Nephron (organoid): ENCODE measurements around the gene ALPK3.
A peak's percentile ranks its signal among the peaks of the same experiment; 100 is the strongest.

ENCODE experiments used
- H3K27ac Mint-ChIP-seq, 3 experiments: 2 replicates each; pipeline ENCODE4 v1.8.0; 2020; ENCODE audit warnings: mixed read lengths in 3 of 3, mild to moderate bottlenecking in 2 of 3, moderate library complexity in 1 of 3
- H3K27me3 Mint-ChIP-seq: 2 replicates; pipeline ENCODE4 v1.8.0; 2021; ENCODE audit warnings: low read depth, mild to moderate bottlenecking, moderate library complexity, mixed read lengths
- H3K36me3 Mint-ChIP-seq: 2 replicates; pipeline ENCODE4 v1.8.0; 2020; ENCODE audit warnings: low read depth, mixed read lengths
- H3K4me1 Mint-ChIP-seq: 2 replicates; pipeline ENCODE4 v1.8.0; 2020; ENCODE audit warnings: mixed read lengths
- H3K4me3 Mint-ChIP-seq, 3 experiments: 2 replicates each; pipeline ENCODE4 v1.8.0; 2020; ENCODE audit warnings: mild to moderate bottlenecking in 3 of 3, mixed read lengths in 3 of 3, moderate library complexity in 2 of 3
- H3K9me3 Mint-ChIP-seq: 2 replicates; pipeline ENCODE4 v1.8.0; 2020; ENCODE audit warnings: mixed read lengths
- CTCF ChIP-seq, 3 experiments: fragments of 200-600 bp; sonication (generic); IDR thresholded peaks; one replicate each; pipeline ENCODE4 v1.5.0; 2021; ENCODE audit warnings: antibody characterized with exemption in 3 of 3; ENCODE audit not compliant: unreplicated experiment in 3 of 3

ALPK3 gene

GRCh38 chr15:84811828-84812227, 5.3 kb upstream of the ALPK3 start:
- Mint-ChIP-seq H3K27me3 (no peaks in the 10 kb centered on the region), H3K36me3 (peaks cover 14% of the 10 kb centered on the region), H3K4me1 (peaks cover 35% of the 10 kb centered on the region), H3K9me3 (no peaks in the 10 kb centered on the region), H3K4me3 (no peak overlapping the region), H3K27ac (peak overlapping the region in 1 of 3 experiments; percentile 36)
- TF ChIP-seq CTCF (IDR thresholded peaks at IDR 0.05; ENCODE audit: unreplicated experiment in 3 of 3), result no peak

DNA sequence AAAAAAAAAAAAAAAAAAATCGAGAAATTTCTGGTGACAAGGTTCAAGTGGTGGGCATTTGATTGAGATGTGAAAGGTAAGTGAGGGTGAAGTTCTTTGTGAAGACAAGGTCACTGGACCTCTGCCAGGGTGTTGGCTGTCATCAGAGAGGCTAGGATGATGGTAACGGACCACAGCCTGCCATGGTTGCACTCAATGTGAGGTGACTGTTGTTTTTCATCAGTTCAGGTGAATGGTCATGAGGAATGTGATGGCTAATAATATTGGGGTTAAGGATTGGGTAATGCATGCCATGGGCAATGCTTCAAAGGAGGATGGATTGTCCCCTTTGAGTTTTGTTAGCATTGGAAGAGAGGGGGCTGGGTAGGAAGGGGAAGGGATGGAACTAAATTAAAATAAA, 4.3 kb upstream of the ALPK3 start:
- H3K4me3 Mint-ChIP-seq, result no peak overlapping the region
- H3K36me3 Mint-ChIP-seq, result peaks cover 8% of the 10 kb centered on the region
- H3K27me3 Mint-ChIP-seq, result no peaks in the 10 kb centered on the region
- no peak for TF ChIP-seq CTCF (IDR thresholded peaks at IDR 0.05; ENCODE audit: unreplicated experiment in 3 of 3)
- H3K4me1 Mint-ChIP-seq, result peaks cover 36% of the 10 kb centered on the region
- no peaks in the 10 kb centered on the region for H3K9me3 Mint-ChIP-seq
- H3K27ac Mint-ChIP-seq, result peak overlapping the region in 1 of 3 experiments; percentile 14

DNA sequence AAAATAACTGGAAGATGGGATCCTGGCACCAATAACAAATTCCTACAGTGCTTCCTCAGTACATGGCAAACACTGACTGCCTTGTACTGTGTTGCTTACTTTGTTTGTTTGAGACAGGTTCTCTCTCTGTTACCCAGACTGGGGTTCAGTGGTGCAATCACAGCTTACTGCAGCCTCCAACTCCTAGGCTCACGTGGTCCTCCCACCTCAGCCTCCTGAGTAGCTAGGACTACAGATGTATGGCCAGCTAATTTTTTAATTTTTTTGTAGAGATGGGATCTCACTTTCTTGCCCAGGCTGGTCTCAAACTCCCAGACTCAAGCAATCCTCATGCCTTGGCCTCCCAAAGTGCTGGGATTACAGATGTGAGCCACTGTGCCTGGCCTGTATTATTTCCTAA, 3.7 kb upstream of the ALPK3 start:
- peaks cover 8% of the 10 kb centered on the region for H3K36me3 Mint-ChIP-seq
- H3K27me3 Mint-ChIP-seq, result no peaks in the 10 kb centered on the region
- peak overlapping the region in 1 of 3 experiments; percentile 14 for H3K27ac Mint-ChIP-seq
- TF ChIP-seq CTCF (IDR thresholded peaks at IDR 0.05; ENCODE audit: unreplicated experiment in 3 of 3), result no peak
- H3K4me1 Mint-ChIP-seq, result peaks cover 42% of the 10 kb centered on the region
- no peak overlapping the region for H3K4me3 Mint-ChIP-seq
- H3K9me3 Mint-ChIP-seq, result no peaks in the 10 kb centered on the region

DNA sequence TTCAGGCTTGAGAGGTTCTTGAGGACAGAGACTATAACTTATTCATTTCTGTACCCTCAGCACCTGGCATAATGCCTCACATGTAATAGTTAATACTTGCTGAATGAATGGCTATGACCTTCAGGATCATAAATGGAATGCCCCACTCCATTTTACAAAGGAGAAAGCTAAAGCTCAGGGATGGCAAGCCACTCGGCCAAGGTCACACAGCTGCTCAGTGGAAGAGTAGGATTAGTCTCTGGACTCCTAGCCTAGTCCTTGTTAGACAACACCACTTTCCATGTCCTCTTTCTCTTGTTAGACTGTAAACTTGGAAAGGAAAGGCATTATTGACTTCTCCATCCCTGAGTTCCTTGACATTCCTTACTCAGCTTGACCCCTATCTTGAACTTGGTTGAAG, 3.2 kb upstream of the ALPK3 start:
- Mint-ChIP-seq H3K27me3 (no peaks in the 10 kb centered on the region), H3K36me3 (peaks cover 3% of the 10 kb centered on the region), H3K4me3 (no peak overlapping the region), H3K27ac (no peak overlapping the region), H3K4me1 (peaks cover 42% of the 10 kb centered on the region), H3K9me3 (no peaks in the 10 kb centered on the region)
- no peak for TF ChIP-seq CTCF (IDR thresholded peaks at IDR 0.05; ENCODE audit: unreplicated experiment in 3 of 3)

- Mint-ChIP-seq H3K27ac (peak overlapping the region in 2 of 3 experiments; percentile 51 to 66), H3K4me3 (peak overlapping the region in 1 of 3 experiments; percentile 6), H3K9me3 (no peaks in the 10 kb centered on the region), H3K4me1 (peaks cover 43% of the 10 kb centered on the region), H3K27me3 (no peaks in the 10 kb centered on the region), H3K36me3 (no peaks in the 10 kb centered on the region)
- no peak for TF ChIP-seq CTCF (IDR thresholded peaks at IDR 0.05; ENCODE audit: unreplicated experiment in 3 of 3)
Measured at GRCh38 chr15:84814916-84815315, 2.2 kb upstream of the ALPK3 start.

GRCh38 chr15:84817466-84818081, 418 bp downstream of the ALPK3 start:
- Mint-ChIP-seq H3K4me1 (peaks cover 58% of the 10 kb centered on the region), H3K4me3 (peak overlapping the region; percentile 62 to 94 (median 87)), H3K27me3 (no peaks in the 10 kb centered on the region), H3K9me3 (no peaks in the 10 kb centered on the region), H3K27ac (peak overlapping the region; percentile 79 to 97 (median 91)), H3K36me3 (no peaks in the 10 kb centered on the region)
- TF ChIP-seq CTCF (IDR thresholded peaks at IDR 0.05; ENCODE audit: unreplicated experiment in 3 of 3), result no peak
